Stimulated activated CD4-positive, alpha-beta T cell treated with anti-CD3 and anti-CD28 coated beads, Interleukin-12 subunit alpha, Interleukin-12 subunit beta, amount 100 ng/mL, for 4 hours (primary cell): ENCODE results near the gene CDH13.
A peak's percentile ranks its signal among the peaks of the same experiment; 100 is the strongest.

ENCODE experiments used
- DNase-seq: peaks from one replicate; pipeline ENCODE4 v3.0.0-alpha.2; 2020

Gene CDH13

GRCh38 chr16:83653785-83654184, 1027.0 kb downstream of the CDH13 start:
- DNase-seq: no peak

DNA sequence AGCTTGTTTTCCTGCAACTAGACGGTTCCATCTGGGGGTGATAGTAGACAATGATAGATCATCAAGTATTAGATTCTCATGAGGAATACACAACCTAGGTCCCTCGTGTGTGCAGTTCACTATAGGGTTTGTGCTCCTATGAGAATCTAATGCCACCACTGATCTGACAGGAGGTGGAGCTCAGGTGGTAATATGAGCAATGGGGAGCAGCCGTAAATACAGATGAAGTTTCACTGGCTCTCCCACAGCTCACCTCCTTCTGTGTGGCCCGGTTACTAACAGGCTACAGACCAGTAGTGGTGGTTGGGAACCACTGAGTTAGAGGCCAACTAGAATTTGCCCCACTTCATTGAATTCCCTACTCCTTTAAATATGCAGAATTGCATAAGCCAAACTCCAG, 1033.5 kb downstream of the CDH13 start:
- no peak for DNase-seq

- DNase-seq: no peak
Observed at GRCh38 chr16:83661656-83662055, 1034.9 kb downstream of the CDH13 start.

DNA sequence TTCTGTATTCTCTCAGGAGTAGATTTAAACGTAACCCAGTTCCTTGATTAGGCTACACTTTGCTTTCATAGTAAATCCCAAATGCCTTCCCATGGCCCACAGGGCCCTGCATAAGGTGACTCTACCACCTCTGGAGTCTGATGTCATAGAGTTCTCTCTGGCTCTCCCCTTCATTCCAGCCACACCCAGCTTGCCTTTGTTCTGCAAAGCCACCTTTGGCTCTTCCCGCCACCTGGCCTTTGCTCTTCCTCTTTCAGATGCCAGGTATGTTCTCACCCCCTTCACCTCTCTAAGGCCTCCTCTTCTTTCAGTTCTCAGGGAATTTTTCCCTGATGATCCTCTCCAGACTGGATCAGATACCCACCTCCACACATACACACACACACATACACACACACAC, 1039.7 kb downstream of the CDH13 start:
- no peak for DNase-seq

GRCh38 chr16:83669456-83669855, 1042.7 kb downstream of the CDH13 start:
- DNase-seq: no peak

GRCh38 chr16:83674931-83675535, 1048.3 kb downstream of the CDH13 start:
- DNase-seq: no peak

- no peak for DNase-seq
Observed at GRCh38 chr16:83676086-83676485, 1049.3 kb downstream of the CDH13 start.

DNA sequence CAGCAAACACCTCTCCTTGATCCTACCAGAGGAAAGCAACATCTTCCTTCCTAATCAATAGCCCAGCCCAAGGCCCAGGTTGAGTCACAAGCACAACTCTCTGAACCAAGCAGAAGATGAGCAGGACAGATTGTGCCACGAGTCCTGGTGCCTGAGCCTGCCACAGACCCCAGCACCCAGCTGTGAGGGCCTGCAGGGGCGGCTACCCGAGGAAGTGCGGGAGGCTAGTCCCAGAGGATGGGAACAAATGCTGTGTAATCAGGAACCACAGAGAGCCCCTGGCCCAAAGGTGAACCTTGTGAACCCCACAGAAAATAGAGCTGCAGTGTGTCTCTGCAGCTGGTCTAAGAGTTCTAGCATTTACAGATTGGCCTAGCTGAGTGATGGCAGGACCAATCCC, 1054.2 kb downstream of the CDH13 start:
- DNase-seq: no peak

DNA sequence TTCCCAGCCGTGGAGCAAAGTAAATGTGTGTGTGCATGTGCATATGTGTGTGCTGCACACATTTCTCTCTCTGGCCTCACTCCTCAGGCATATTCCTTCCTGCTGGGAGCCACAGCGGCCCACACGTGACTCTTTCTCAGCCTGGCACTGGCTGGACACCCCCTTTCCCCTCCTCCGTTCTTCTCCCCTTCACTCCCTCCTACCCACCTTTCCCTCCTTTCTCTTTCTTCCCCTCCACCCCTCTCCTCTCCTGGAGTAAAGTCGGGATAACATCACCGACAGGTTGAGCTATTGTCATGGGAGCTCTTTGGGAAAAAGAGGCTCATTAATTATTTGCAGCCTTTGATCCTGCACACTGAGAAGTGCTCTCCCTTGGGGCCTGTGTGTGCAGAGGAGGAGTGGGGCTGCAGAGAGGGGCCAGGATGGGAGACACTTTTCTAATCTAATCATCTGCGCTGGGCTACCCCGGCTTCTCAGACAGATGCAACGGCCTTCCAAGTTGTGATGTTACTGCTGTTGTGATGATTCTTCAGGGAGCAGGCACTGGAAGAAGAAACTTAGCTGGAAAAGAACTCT, 1054.7 kb downstream of the CDH13 start:
- no peak for DNase-seq

DNA sequence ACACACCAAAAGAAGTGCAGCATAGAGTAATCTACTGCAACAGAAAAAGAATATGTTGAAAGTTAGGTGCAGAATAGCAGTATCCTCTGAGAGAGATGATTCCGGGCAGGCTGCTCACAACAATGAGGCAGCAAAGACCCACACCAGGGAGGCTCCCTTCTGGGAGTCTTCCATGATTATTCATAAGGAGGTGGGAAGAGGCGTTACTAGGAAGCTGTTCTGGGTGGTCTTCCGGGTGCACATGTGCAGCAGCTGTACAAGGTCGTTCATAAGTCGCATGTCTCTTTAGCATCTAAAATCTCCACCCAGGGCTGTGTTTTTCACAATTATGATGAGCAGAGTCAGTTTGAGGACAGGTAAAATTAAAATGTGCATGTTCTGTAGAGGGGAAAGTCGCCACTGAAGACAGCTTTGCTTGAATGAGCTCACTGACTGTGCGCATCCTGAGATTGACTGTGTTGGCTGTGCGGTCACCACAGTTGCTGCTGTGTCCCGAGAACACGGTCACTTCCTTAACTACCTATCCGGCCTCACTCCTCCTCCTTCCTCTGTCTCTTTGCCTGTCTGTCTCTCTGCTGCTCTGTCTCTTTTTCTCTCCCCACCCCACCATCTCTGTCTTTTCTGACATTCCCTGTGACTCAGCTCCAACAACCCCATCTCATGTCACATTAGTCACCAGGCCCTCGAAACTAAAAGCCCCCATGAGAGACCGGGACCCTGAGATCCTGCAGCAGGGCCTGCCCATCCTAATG, 1055.5 kb downstream of the CDH13 start:
- no peak for DNase-seq

DNA sequence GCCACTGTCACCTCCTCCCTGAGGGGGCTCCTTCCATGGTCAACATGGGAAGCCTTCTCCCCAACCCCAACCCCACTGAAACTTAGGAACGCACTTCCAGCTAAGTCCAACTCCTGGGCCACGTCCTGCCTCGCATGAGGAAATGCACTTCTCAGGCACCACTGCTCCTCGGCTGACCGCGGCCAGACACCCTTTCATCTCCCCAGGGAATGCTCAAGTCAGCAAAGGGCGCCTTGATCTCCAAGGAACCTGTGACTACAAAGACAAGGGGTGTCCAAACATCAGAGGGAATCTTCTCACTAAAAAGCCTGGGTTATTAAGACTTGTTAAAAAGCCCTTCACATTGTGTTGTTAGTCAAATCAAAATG, 1056.1 kb downstream of the CDH13 start:
- DNase-seq: no peak

DNA sequence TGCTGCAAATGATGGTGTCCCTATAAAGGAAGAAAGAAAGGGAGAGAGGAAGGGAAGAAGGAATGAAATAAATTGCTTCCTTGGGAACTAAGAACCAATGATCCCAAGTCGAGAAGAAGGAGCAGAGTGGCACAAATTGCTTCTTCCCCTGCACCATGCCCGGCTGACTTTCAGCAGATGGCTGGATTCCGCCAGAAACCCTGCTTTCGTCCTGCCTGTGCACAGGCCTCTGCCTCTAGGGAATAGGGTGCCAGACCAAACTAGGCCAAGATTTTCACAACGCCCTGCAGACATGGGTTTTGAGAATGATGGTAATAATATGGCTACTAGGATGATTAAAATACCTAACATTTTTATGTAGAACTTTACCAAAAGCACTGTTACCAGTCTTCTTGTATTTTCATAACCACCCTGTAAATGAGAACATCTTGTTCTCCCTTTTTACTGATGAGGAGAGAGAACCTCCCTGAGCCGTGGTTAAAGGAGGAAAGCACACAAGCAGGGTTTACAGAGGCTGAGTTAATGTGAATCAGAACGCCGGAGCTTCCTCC, 1058.9 kb downstream of the CDH13 start:
- DNase-seq: no peak

DNA sequence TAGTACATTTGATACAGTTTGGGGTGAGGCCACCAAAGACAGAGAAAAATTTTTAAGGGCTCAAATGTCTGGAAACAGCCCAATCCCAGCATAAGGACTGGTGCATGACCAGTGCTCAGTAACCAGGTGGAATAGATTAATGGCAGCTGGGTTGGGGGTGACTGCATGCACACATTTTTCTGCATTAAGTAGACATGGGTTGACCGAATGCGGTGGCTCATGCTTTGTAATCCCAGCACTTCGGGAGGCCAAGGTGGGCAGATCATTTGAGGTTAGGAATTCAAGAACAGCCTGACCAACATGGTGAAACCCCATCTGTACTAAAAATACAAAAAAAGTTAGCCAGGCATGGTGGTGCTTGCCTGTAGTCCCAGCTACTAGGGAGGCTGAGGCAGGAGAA, 1060.0 kb downstream of the CDH13 start:
- DNase-seq: no peak

GRCh38 chr16:83689385-83689831, 1062.6 kb downstream of the CDH13 start:
- DNase-seq: no peak

DNA sequence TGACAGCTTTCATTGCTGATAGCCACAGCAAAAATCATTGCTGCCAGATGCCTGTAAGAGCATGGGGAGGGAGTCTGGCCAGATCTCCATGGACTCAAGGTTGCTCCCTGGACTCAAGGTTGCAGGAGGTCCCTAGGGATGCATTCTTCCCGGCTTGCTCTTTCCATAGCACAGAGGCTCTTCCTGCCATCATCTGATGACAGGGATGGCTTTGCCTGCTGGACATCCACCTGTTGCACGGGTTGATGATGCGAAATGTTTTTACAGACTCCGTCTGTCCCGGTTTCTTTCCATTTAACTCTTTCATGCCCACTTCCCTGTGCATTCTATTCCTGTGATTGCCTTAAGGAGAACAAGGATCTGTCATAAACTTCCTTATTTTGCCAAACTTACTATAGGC, 1065.5 kb downstream of the CDH13 start:
- DNase-seq: no peak

DNA sequence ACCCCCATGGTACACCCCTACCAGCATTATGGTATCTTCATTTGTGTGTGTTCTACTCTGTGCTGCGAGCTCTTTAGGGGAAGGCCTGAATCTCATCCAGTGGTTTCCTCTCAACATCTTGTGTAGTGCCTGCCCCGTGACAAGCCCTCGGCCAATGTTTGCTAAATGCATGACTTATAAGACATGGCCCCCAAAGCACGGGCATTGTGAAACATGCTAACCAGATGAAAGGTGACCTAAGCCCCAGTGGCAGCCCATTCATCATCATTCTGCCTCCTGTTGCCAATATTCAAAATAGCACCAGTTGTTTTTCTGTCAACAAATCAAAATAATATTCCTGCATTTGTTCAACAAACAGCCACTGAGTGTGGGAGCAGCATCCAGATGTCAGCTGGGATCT, 1072.2 kb downstream of the CDH13 start:
- DNase-seq: no peak

DNA sequence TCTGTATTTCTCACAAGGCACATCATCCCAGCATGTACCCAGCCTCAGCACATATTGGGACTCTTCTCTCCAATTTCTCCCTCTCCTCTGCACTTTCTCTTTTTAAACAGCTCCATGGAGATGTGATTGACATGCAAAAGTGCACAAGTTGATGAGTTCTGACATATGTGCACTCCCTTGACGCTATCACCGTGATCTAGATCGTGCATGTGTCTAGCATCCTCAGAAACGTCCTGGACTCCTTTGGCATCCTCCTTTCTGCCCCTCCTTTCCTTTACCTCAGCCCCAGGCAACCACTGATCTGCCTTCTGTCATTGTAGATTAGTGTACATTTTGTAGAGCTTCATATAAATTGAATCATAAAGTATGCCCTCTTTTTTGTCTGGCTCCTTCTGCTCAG, 1073.0 kb downstream of the CDH13 start:
- DNase-seq: no peak

DNA sequence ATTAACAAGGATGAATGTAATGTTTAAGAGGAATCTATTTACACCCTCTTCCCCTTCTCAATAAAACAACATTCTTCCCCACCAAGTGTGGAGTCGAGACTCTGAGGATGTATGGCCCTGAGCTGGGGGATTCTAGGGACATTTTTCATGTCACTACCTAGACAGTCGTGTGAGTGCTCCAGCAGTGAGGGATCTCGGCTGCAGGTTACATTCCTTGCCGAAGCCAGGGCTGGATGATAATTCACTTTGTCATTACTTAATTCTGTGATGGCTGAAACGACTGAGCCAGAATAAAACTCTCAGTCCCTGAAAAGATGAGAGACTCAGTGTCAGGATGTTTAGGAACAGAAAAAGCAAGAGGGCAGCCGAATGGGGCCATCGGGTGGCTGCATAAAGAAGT, 1074.1 kb downstream of the CDH13 start:
- DNase-seq: no peak

DNA sequence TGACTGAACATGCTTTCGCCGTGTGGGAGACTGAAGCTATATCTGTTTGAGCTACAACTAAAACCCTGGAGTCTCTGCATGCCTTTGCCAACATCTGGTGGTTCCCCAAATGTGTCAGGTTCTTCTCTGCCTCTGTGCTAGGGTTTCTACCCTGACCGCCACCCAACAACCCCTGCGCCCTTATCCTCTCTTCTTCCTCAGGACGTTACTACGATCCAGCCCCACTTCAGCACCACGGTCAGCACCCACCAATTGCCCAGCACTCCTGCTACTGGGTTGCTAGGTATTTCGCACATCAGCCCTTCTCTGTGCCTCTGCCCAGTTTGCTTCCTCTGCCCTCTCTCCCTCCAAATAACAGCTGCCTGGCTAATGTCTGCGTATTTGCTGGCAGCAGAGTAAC, 1074.7 kb downstream of the CDH13 start:
- DNase-seq: peak; percentile 5

- DNase-seq: no peak
Observed at GRCh38 chr16:83704656-83705055, 1077.9 kb downstream of the CDH13 start.

- no peak for DNase-seq
Observed at GRCh38 chr16:83705856-83706255, 1079.1 kb downstream of the CDH13 start.

DNA sequence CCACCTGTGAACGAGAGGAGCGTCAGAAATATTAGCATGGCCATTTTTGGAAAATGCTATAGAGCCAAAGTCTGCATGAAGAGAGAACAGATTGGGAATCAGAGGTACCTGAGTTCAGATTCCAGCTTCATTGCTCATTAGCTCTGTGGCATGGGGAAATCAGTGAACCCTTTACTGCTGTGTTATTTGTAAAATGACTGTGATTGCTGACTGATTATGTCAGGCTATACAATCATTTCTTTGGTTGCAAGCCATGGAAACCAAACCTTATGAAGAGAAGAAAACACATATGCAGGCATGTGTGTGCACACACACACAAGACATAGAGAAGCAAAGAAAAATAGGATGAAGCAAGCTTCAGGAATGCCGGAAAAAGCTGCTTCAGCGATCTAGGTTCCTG, 1079.6 kb downstream of the CDH13 start:
- DNase-seq: no peak

GRCh38 chr16:83711069-83711468, 1084.3 kb downstream of the CDH13 start:
- DNase-seq: no peak

DNA sequence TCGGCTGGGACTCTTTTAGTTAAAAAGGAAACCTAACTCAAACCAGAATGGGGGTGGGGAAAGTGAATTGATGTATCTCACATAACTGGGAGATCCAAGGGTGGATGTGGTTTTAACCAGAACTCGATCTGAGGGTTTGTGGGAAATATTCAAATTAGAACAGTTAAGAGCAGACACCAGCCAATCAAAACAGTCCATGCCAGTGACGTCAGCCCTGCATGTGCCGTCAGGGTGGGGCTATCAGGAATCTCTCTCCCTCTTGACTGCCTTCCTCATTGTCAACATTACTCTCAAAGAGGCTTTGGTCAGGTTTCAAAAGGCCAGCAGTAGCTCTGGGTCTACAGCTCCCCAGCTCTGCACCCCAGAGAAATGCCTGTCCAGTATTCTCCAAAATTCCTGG, 1086.8 kb downstream of the CDH13 start:
- no peak for DNase-seq
